ENCODE results near the gene AVL9. TPM values are rescaled to one million over a fixed set of nuclear protein-coding genes. Genes with fewer than 3 reads are reported as not detected.
"Not testable (repeated sequence)": the region's sequence is repeated elsewhere in the genome, so short reads cannot be mapped to it uniquely, and the experiment has no call there.

The AVL9 gene
- total and polyA plus RNA-seq, 2 experiments from 2014 or later, result 14.0 to 55.7 TPM

GRCh38 chr7:32500216-32500615 lies 4.9 kb downstream of the AVL9 start:
- peaks cover 90% of the 10 kb centered on the region for H3K79me2 ChIP-seq
- H3K27me3 ChIP-seq; H3K36me3 ChIP-seq (replicated peaks; ENCODE audit: insufficient read depth, low read depth); H2AFZ ChIP-seq; DNase-seq (ENCODE audit: low spot score); H3K27ac ChIP-seq; H3K4me3 ChIP-seq; H3K9me3 ChIP-seq (ENCODE audit: low read depth); H3K9me2 ChIP-seq (replicated peaks; ENCODE audit: insufficient read depth): not testable (repeated sequence)
- peaks cover 51% of the 10 kb centered on the region for H4K20me1 ChIP-seq (ENCODE audit: insufficient read depth, poor library complexity, severe bottlenecking)
- H3K4me1 ChIP-seq (ENCODE audit: insufficient read depth), result peaks cover 10% of the 10 kb centered on the region
- peak overlapping the region; percentile 24 for H3K4me2 ChIP-seq
- 100% methylated on average over 1 of the region's 1 CpG for WGBS (ENCODE audit: low lambda C conversion rate, missing lambda C conversion rate)

GRCh38 chr7:32500922-32501341 lies 5.6 kb downstream of the AVL9 start:
- Histone ChIP-seq H4K20me1 (ENCODE audit: insufficient read depth, poor library complexity, severe bottlenecking) (peaks cover 51% of the 10 kb centered on the region), H3K27ac (peak overlapping the region; percentile 23), H3K27me3 (no peaks in the 10 kb centered on the region), H3K36me3 (replicated peaks; ENCODE audit: insufficient read depth, low read depth) (no peaks in the 10 kb centered on the region), H3K4me3 (no peak overlapping the region), H3K9me3 (ENCODE audit: low read depth) (no peaks in the 10 kb centered on the region), H3K4me2 (peak overlapping the region; percentile 24), H3K79me2 (peaks cover 97% of the 10 kb centered on the region), H3K9me2 (replicated peaks; ENCODE audit: insufficient read depth) (no peaks in the 10 kb centered on the region), H3K4me1 (ENCODE audit: insufficient read depth) (peaks cover 10% of the 10 kb centered on the region), H2AFZ (no peak overlapping the region)
- TF ChIP-seq EZH2phosphoT487 (IDR thresholded peaks at IDR 0.05; ENCODE audit: low read depth, severe bottlenecking, unreplicated experiment), result no peak
- TF ChIP-seq EZH2 (IDR thresholded peaks at IDR 0.05; ENCODE audit: borderline replicate concordance), result no peak
- TF ChIP-seq CTCF (IDR thresholded peaks at IDR 0.05; ENCODE audit: poor library complexity), result no peak
- no peak for DNase-seq (ENCODE audit: low spot score)
- WGBS (ENCODE audit: low lambda C conversion rate, missing lambda C conversion rate), result 60% methylated on average over 1 of the region's 1 CpG

GRCh38 chr7:32501522-32501921 lies 6.2 kb downstream of the AVL9 start:
- no peaks in the 10 kb centered on the region for H3K36me3 ChIP-seq (replicated peaks; ENCODE audit: insufficient read depth, low read depth)
- H3K79me2 ChIP-seq, result peaks cover 97% of the 10 kb centered on the region
- no peaks in the 10 kb centered on the region for H3K9me2 ChIP-seq (replicated peaks; ENCODE audit: insufficient read depth)
- peaks cover 10% of the 10 kb centered on the region for H3K4me1 ChIP-seq (ENCODE audit: insufficient read depth)
- peaks cover 47% of the 10 kb centered on the region for H4K20me1 ChIP-seq (ENCODE audit: insufficient read depth, poor library complexity, severe bottlenecking)
- no peaks in the 10 kb centered on the region for H3K9me3 ChIP-seq (ENCODE audit: low read depth)
- peak overlapping the region; percentile 44 for H3K4me2 ChIP-seq
- H3K4me3 ChIP-seq, result no peak overlapping the region
- peak overlapping the region; percentile 23 for H3K27ac ChIP-seq
- no peak overlapping the region for H2AFZ ChIP-seq
- 73% methylated on average over 1 of the region's 1 CpG for WGBS (ENCODE audit: low lambda C conversion rate, missing lambda C conversion rate)
- no peaks in the 10 kb centered on the region for H3K27me3 ChIP-seq
- no peak for TF ChIP-seq EZH2phosphoT487 (IDR thresholded peaks at IDR 0.05; ENCODE audit: low read depth, severe bottlenecking, unreplicated experiment)
- TF ChIP-seq CTCF (IDR thresholded peaks at IDR 0.05; ENCODE audit: poor library complexity), result no peak
- no peak for DNase-seq (ENCODE audit: low spot score)

- Histone ChIP-seq H3K4me3 (no peak overlapping the region), H3K4me1 (ENCODE audit: insufficient read depth) (peaks cover 6% of the 10 kb centered on the region), H3K27ac (no peak overlapping the region), H3K4me2 (no peak overlapping the region), H2AFZ (no peak overlapping the region), H4K20me1 (ENCODE audit: insufficient read depth, poor library complexity, severe bottlenecking) (peaks cover 46% of the 10 kb centered on the region), H3K9me2 (replicated peaks; ENCODE audit: insufficient read depth) (no peaks in the 10 kb centered on the region), H3K27me3 (no peaks in the 10 kb centered on the region), H3K36me3 (replicated peaks; ENCODE audit: insufficient read depth, low read depth) (no peaks in the 10 kb centered on the region), H3K79me2 (peaks cover 97% of the 10 kb centered on the region), H3K9me3 (ENCODE audit: low read depth) (no peaks in the 10 kb centered on the region)
- DNase-seq (ENCODE audit: low spot score), result no peak
- 66% methylated on average over 4 of the region's 4 CpGs for WGBS (ENCODE audit: low lambda C conversion rate, missing lambda C conversion rate)
- TF ChIP-seq EZH2 (IDR thresholded peaks at IDR 0.05; ENCODE audit: borderline replicate concordance) (no peak), CTCF (IDR thresholded peaks at IDR 0.05; ENCODE audit: poor library complexity) (no peak), EZH2phosphoT487 (IDR thresholded peaks at IDR 0.05; ENCODE audit: low read depth, severe bottlenecking, unreplicated experiment) (no peak)
Observed at GRCh38 chr7:32502728-32503127, 7.4 kb downstream of the AVL9 start.

Measured in hepatocyte (in vitro differentiated cells).